ENCODE measurements around the gene RXRA. TPM values are rescaled to one million over a fixed set of nuclear protein-coding genes. Genes with fewer than 3 reads are reported as not detected.
"Not testable (repeated sequence)": the region's sequence is repeated elsewhere in the genome, so short reads cannot be mapped to it uniquely, and the experiment has no call there.

The RXRA gene
- total and polyA plus RNA-seq, 10 of the 15 experiments (the other 5 are each of a cell fraction or from before 2014, with no cell fraction given) = 0.89 to 36.8 (median 11.1) TPM

GRCh38 chr9:134307674-134308638 is 18.3 kb upstream of the RXRA start:
- Histone ChIP-seq H2AFZ (ENCODE audit: control insufficient read depth, low read depth, low read length) (no peak overlapping the region), H3K79me2 (ENCODE audit: control insufficient read depth, insufficient read depth, low read length) (no peaks in the 10 kb centered on the region), H3K9ac (ENCODE audit: control insufficient read depth, insufficient read depth, low read length) (no peak overlapping the region), H3K36me3 (ENCODE audit: control insufficient read depth in 2 of 2, insufficient read depth in 2 of 2, low read length in 1 of 2) (no peaks in the 10 kb centered on the region), H3K4me2 (ENCODE audit: control insufficient read depth, insufficient read depth) (no peak overlapping the region), H3K4me3 (no peak overlapping the region), H3K9me3 (replicated peaks; ENCODE audit: control insufficient read depth, insufficient read depth, low read length) (no peaks in the 10 kb centered on the region; the same call in 2 of the 3 replicates), H3K27me3 (replicated peaks in 1 of 2; ENCODE audit: control insufficient read depth in 2 of 2, insufficient read depth in 2 of 2, low read length in 1 of 2) (no peaks in the 10 kb centered on the region; a peak in 2 of 4 replicates), H3K27ac (ENCODE audit: control insufficient read depth, insufficient read depth) (no peak overlapping the region), H3K4me1 (ENCODE audit: control insufficient read depth, insufficient read depth, low read length) (no peaks in the 10 kb centered on the region), H4K20me1 (ENCODE audit: control insufficient read depth, insufficient read depth) (no peaks in the 10 kb centered on the region)
- in situ Hi-C loops (cut with MboI) (no loop called here), intact Hi-C loops (cut with micrococcal nuclease; ENCODE audit: unreplicated experiment) (no loop called here)
- ChIA-PET POLR2A (no interaction called here), SMC1A (ENCODE audit: uncharacterized antibody, unreplicated experiment) (no interaction called here), RAD21 (ENCODE audit: unreplicated experiment) (no interaction called here), CTCF (no interaction called here)
- 41% methylated on average over 17 of the region's 17 CpGs for WGBS (ENCODE audit: insufficient coverage, insufficient replicate concordance, low lambda C conversion rate, missing lambda C conversion rate)
- BruUV-seq (replicated peaks) = no TSS peak
- TF ChIP-seq USF1 (IDR thresholded peaks at IDR 0.05; ENCODE audit: borderline replicate concordance, extremely low read length, insufficient read depth, low read depth, low read length) (no peak), FOXM1 (IDR thresholded peaks at IDR 0.05; ENCODE audit: low read depth, low read length) (no peak), CREB1 (IDR thresholded peaks at IDR 0.05; ENCODE audit: low read depth) (no peak), MYC (IDR thresholded peaks at IDR 0.05; ENCODE audit: insufficient read depth, insufficient read length, insufficient replicate concordance, low read length, severe bottlenecking) (no peak), SPI1 (IDR thresholded peaks at IDR 0.05; ENCODE audit: borderline replicate concordance, insufficient read depth, low read depth, low read length) (no peak), WRNIP1 (IDR thresholded peaks at IDR 0.05; ENCODE audit: borderline replicate concordance, low read depth, low read length) (no peak), HCFC1 (IDR thresholded peaks at IDR 0.05; ENCODE audit: low read length) (no peak), SUPT20H (IDR thresholded peaks at IDR 0.05; ENCODE audit: borderline replicate concordance, control insufficient read depth, low read depth, low read length) (no peak)
- TF ChIP-seq, protein P1, sequence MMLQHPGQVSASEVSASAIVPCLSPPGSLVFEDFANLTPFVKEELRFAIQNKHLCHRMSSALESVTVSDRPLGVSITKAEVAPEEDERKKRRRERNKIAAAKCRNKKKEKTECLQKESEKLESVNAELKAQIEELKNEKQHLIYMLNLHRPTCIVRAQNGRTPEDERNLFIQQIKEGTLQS (IDR thresholded peaks at IDR 0.05; ENCODE audit: borderline replicate concordance, extremely low read depth, low read depth, low read length) = no peak
- TF ChIP-seq, protein P2, sequence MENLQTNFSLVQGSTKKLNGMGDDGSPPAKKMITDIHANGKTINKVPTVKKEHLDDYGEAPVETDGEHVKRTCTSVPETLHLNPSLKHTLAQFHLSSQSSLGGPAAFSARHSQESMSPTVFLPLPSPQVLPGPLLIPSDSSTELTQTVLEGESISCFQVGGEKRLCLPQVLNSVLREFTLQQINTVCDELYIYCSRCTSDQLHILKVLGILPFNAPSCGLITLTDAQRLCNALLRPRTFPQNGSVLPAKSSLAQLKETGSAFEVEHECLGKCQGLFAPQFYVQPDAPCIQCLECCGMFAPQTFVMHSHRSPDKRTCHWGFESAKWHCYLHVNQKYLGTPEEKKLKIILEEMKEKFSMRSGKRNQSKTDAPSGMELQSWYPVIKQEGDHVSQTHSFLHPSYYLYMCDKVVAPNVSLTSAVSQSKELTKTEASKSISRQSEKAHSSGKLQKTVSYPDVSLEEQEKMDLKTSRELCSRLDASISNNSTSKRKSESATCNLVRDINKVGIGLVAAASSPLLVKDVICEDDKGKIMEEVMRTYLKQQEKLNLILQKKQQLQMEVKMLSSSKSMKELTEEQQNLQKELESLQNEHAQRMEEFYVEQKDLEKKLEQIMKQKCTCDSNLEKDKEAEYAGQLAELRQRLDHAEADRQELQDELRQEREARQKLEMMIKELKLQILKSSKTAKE (IDR thresholded peaks at IDR 0.05; ENCODE audit: low read depth, poor library complexity, severe bottlenecking) = no peak
- ATAC-seq (no peak), FAIRE-seq (no peak), DNase-seq (ENCODE audit: low read depth, low spot score) (no peak)

DNA sequence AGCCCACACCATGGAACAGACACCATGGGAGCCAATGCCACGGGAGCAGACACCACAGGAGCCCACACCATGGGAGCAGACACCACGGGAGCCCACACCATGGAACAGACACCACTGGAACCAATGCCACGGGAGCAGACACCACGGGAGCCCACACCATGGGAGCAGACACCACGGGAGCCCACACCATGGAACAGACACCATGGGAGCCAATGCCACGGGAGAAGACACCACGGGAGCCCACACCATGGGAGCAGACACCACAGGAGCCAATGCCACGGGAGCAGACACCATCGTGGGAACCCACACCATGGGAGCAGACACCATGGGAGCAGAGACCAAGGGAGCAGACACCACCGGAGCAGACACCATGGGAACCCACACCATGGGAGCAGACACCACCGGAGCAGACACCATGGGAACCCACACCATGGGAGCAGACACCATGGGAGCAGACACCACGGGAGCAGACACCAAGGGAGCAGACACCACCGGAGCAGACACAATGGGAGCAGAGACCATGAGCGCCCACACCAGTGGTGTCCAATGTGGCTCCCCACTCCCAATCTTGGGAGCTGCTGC is 17.5 kb upstream of the RXRA start:
- FAIRE-seq; RAD21 ChIA-PET (ENCODE audit: unreplicated experiment): not testable (repeated sequence)

More for the DNA sequence above, 17.5 kb upstream of the RXRA start:
- 28% methylated on average over 14 of the region's 14 CpGs for WGBS (ENCODE audit: insufficient coverage, insufficient replicate concordance, low lambda C conversion rate, missing lambda C conversion rate)
- H2AFZ ChIP-seq (ENCODE audit: control insufficient read depth, low read depth, low read length); H3K9me3 ChIP-seq (replicated peaks; ENCODE audit: control insufficient read depth, insufficient read depth, low read length); H3K27ac ChIP-seq (ENCODE audit: control insufficient read depth, insufficient read depth); intact Hi-C loops (cut with micrococcal nuclease; ENCODE audit: unreplicated experiment); H3K9ac ChIP-seq (ENCODE audit: control insufficient read depth, insufficient read depth, low read length); DNase-seq (ENCODE audit: low read depth, low spot score); ATAC-seq; H4K20me1 ChIP-seq (ENCODE audit: control insufficient read depth, insufficient read depth); CTCF ChIA-PET; POLR2A ChIA-PET; H3K79me2 ChIP-seq (ENCODE audit: control insufficient read depth, insufficient read depth, low read length); H3K36me3 ChIP-seq (ENCODE audit: control insufficient read depth in 2 of 2, insufficient read depth in 2 of 2, low read length in 1 of 2); H3K4me3 ChIP-seq; BruUV-seq (replicated peaks); H3K4me2 ChIP-seq (ENCODE audit: control insufficient read depth, insufficient read depth); SMC1A ChIA-PET (ENCODE audit: uncharacterized antibody, unreplicated experiment); in situ Hi-C loops (cut with MboI); H3K4me1 ChIP-seq (ENCODE audit: control insufficient read depth, insufficient read depth, low read length); H3K27me3 ChIP-seq (replicated peaks in 1 of 2; ENCODE audit: control insufficient read depth in 2 of 2, insufficient read depth in 2 of 2, low read length in 1 of 2): not testable (repeated sequence)

Measured in GM12878 (cell line).